ENCODE measurements around the gene ING4. TPM values are rescaled to one million over a fixed set of nuclear protein-coding genes. Genes with fewer than 3 reads are reported as not detected.
A peak's percentile ranks its signal among the peaks of the same experiment; 100 is the strongest.

ING4 gene
- total RNA-seq, 1 experiment from 2014 or later = 23.0 TPM

GRCh38 chr12:6699989-6700645 lies 37.2 kb upstream of the ING4 start (continued):
- TF ChIP-seq MLX (CRISPR knock-in tag; IDR thresholded peaks at IDR 0.05) = no peak
- peak; percentile 25; the same call in 1 of the 2 replicates for TF ChIP-seq ZNF317 (CRISPR knock-in tag; IDR thresholded peaks at IDR 0.05; ENCODE audit: borderline replicate concordance, low read depth)
- no peak for TF ChIP-seq ZNF423 (CRISPR knock-in tag; IDR thresholded peaks at IDR 0.05)
- no peak for TF ChIP-seq SOX15 (CRISPR knock-in tag; IDR thresholded peaks at IDR 0.05)
- TF ChIP-seq ZNF232 (CRISPR knock-in tag; IDR thresholded peaks at IDR 0.05) = no peak
- no peak for TF ChIP-seq NFATC4 (CRISPR knock-in tag; IDR thresholded peaks at IDR 0.05)
- TF ChIP-seq ZNF532 (CRISPR knock-in tag; IDR thresholded peaks at IDR 0.05; ENCODE audit: borderline replicate concordance) = no peak
- TF ChIP-seq ZNF425 (CRISPR knock-in tag; conservative IDR thresholded peaks at IDR 0.05) = no peak
- TF ChIP-seq HMGXB4 (CRISPR knock-in tag; IDR thresholded peaks at IDR 0.05) = peak; percentile 74
- TF ChIP-seq ZMAT4 (CRISPR knock-in tag; IDR thresholded peaks at IDR 0.05) = no peak
- TF ChIP-seq IRF2 (CRISPR knock-in tag; IDR thresholded peaks at IDR 0.05; ENCODE audit: borderline replicate concordance, low read depth) = no peak

- no peak overlapping the region for H3K27ac Mint-ChIP-seq
- no peaks in the 10 kb centered on the region for H3K36me3 Mint-ChIP-seq
- ATAC-seq (no peak; the same call in 1 of the 2 replicates), DNase-seq (ENCODE audit: low spot score) (no peak)
- CTCF ChIA-PET = interaction anchor here (0.6 to 3.1 kb wide), 11 partner anchors 8 to 173 kb away, joined by 4 to 49 read pairs (median 6); partner anchors contain the start of genes COPS7A, SPSB2 and ZNF384
- POLR2A ChIA-PET = interaction anchor here (0.6 to 1.7 kb wide), 3 partner anchors 10 to 89 kb away, joined by 3 to 7 read pairs (median 4); partner anchors contain the start of gene ZNF384
- peaks cover 57% of the 10 kb centered on the region for H3K27me3 Mint-ChIP-seq (ENCODE audit: low read depth)
- H3K4me3 Mint-ChIP-seq = peak overlapping the region; percentile 83
- H3K4me1 Mint-ChIP-seq = peaks cover 31% of the 10 kb centered on the region
- H3K9me3 Mint-ChIP-seq = no peaks in the 10 kb centered on the region
- TF ChIP-seq CTCF (IDR thresholded peaks at IDR 0.05) (no peak), IRF1 (CRISPR knock-in tag; IDR thresholded peaks at IDR 0.05) (no peak), TP53 (CRISPR knock-in tag; IDR thresholded peaks at IDR 0.05) (no peak), NR2C2 (CRISPR knock-in tag; IDR thresholded peaks at IDR 0.05) (no peak), PRDM15 (CRISPR knock-in tag; IDR thresholded peaks at IDR 0.05) (no peak), TEAD4 (CRISPR knock-in tag; IDR thresholded peaks at IDR 0.05) (no peak), CREB1 (CRISPR knock-in tag; IDR thresholded peaks at IDR 0.05) (no peak), ZNF317 (CRISPR knock-in tag; IDR thresholded peaks at IDR 0.05; ENCODE audit: borderline replicate concordance, low read depth) (no peak)
Measured at GRCh38 chr12:6699259-6699988, 36.5 kb upstream of the ING4 start.
